Vagina (tissue), 2 donors: ENCODE results near the gene IFT20.

Experiments used
- POLR2A ChIP-seq, 2 donors: fragments of 450-650 bp; IDR thresholded peaks; one replicate each; pipeline ENCODE4 v1.6.1; 2017; ENCODE audit warnings: antibody characterized with exemption in 2 of 2, mild to moderate bottlenecking in 2 of 2, moderate library complexity in 2 of 2
- TF ChIP-seq, protein P1 (sequence below), 3 experiments: fragments of 450-650 bp in 2 of 3; fragments of 200-600 bp in 1 of 3; sonication (generic) in 1 of 3; IDR thresholded peaks; one replicate each; pipeline ENCODE4 v1.5.1; 2017 to 2019; ENCODE audit warnings: antibody characterized with exemption in 3 of 3, mild to moderate bottlenecking in 2 of 3, moderate library complexity in 2 of 3

DNA sequence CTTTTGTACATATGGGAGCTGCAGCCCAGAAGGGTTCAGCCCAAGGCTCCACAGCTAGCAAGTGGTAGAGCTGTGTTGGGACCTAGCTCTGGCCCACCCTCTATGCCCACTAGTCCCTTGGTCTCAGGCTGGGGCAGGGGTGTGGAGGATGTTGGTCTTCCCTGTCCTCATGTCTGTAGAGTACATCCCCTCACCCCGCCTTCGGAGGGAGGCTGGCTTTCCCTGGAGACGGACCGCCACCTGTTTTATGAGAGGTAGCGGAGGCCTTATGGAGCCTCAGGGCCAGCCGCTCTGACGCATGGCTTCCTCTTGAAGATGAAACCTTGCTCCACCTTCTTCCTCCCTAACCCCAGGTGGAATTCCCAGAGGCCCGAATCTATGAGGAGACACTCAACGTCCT lies 8.7 kb upstream of the IFT20 start:
- TF ChIP-seq, protein P1, sequence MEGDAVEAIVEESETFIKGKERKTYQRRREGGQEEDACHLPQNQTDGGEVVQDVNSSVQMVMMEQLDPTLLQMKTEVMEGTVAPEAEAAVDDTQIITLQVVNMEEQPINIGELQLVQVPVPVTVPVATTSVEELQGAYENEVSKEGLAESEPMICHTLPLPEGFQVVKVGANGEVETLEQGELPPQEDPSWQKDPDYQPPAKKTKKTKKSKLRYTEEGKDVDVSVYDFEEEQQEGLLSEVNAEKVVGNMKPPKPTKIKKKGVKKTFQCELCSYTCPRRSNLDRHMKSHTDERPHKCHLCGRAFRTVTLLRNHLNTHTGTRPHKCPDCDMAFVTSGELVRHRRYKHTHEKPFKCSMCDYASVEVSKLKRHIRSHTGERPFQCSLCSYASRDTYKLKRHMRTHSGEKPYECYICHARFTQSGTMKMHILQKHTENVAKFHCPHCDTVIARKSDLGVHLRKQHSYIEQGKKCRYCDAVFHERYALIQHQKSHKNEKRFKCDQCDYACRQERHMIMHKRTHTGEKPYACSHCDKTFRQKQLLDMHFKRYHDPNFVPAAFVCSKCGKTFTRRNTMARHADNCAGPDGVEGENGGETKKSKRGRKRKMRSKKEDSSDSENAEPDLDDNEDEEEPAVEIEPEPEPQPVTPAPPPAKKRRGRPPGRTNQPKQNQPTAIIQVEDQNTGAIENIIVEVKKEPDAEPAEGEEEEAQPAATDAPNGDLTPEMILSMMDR (IDR thresholded peaks at IDR 0.05), result no peak
- TF ChIP-seq POLR2A (IDR thresholded peaks at IDR 0.05), result no peak
